Brain microvascular endothelial cell (primary cell): ENCODE results near the gene TMED7.
"Not testable (repeated sequence)": the region's sequence is repeated elsewhere in the genome, so short reads cannot be mapped to it uniquely, and the experiment has no call there.

Source experiments
- DNase-seq: peaks from one replicate; pipeline ENCODE4 v3.0.0-alpha.2; 2020
- H3K27ac ChIP-seq: fragments of 250-450 bp; sonication (Bioruptor Pico); 2 replicates; pipeline ENCODE4 v1.5.1; 2020; ENCODE audit warnings: mild to moderate bottlenecking, moderate library complexity
- H3K27me3 ChIP-seq: fragments of 250-450 bp; sonication (Bioruptor Pico); replicated peaks from 2 replicates; pipeline ENCODE4 v1.5.1; 2020; ENCODE audit warnings: mild to moderate bottlenecking
- H3K36me3 ChIP-seq: fragments of 250-450 bp; sonication (Bioruptor Pico); replicated peaks from 2 replicates; pipeline ENCODE4 v1.5.1; 2020; ENCODE audit warnings: mild to moderate bottlenecking
- H3K4me3 ChIP-seq: 2 replicates; pipeline ENCODE4 v1.5.1; 2011; ENCODE audit warnings: low read depth, mild to moderate bottlenecking, control low read depth, low read length, moderate library complexity
- CTCF ChIP-seq: IDR thresholded peaks from 2 replicates; pipeline ENCODE4 v1.5.1; 2011; ENCODE audit warnings: low read depth, mild to moderate bottlenecking, moderate library complexity, low read length, control low read depth, inconsistent platforms; ENCODE audit errors: missing control alignments
- in situ Hi-C: cut with HindIII; loops from 2 replicates; pipeline ENCODE4 v1.10.0; 2017; ENCODE audit warnings: low sequenced_read_pairs, low pct_ligation_motif_present

The TMED7 gene

GRCh38 chr5:115625579-115626444, at the start of gene TMED7:
Gene TMED7, minus strand, starts transcription at chr5:115626036. Its CDS starts 244 bp downstream, at chr5:115625792.
- Histone ChIP-seq H3K36me3 (peaks cover 3% of the 10 kb centered on the region), H3K27ac (peak within 1 kb of the TSS; percentile 95), H3K4me3 (peak within 1 kb of the TSS; percentile 90), H3K27me3 (no peaks in the 10 kb centered on the region)
- in situ Hi-C loops = no loop called here
- peak; percentile 98 for DNase-seq
- no peak for TF ChIP-seq CTCF

- in situ Hi-C loops, H3K27ac ChIP-seq, H3K36me3 ChIP-seq, H3K4me3 ChIP-seq, H3K27me3 ChIP-seq, DNase-seq: not testable (repeated sequence)
Measured at GRCh38 chr5:115674782-115675181, 48.9 kb upstream of the TMED7 start.

GRCh38 chr5:115673596-115673995, 47.8 kb upstream of the TMED7 start:
- in situ Hi-C loops = no loop called here
- no peaks in the 10 kb centered on the region for H3K36me3 ChIP-seq
- no peak overlapping the region for H3K27ac ChIP-seq
- DNase-seq = no peak
- no peak overlapping the region for H3K4me3 ChIP-seq
- no peak for TF ChIP-seq CTCF
- no peaks in the 10 kb centered on the region for H3K27me3 ChIP-seq

GRCh38 chr5:115671939-115672338, 46.1 kb upstream of the TMED7 start:
- Histone ChIP-seq H3K36me3 (no peaks in the 10 kb centered on the region), H3K4me3 (no peak overlapping the region), H3K27me3 (no peaks in the 10 kb centered on the region), H3K27ac (no peak overlapping the region)
- in situ Hi-C loops = no loop called here
- no peak for TF ChIP-seq CTCF
- peak; percentile 45 for DNase-seq

- DNase-seq = peak; percentile 14
- Histone ChIP-seq H3K27me3 (no peaks in the 10 kb centered on the region), H3K27ac (no peak overlapping the region), H3K36me3 (no peaks in the 10 kb centered on the region), H3K4me3 (no peak overlapping the region)
- TF ChIP-seq CTCF = peak; percentile 10
- in situ Hi-C loops = no loop called here
Measured at GRCh38 chr5:115666023-115666422, 40.2 kb upstream of the TMED7 start.

GRCh38 chr5:115661563-115661962, 35.7 kb upstream of the TMED7 start:
- in situ Hi-C loops = no loop called here

More at GRCh38 chr5:115661563-115661962, 35.7 kb upstream of the TMED7 start:
- TF ChIP-seq CTCF = no peak
- Histone ChIP-seq H3K36me3 (no peaks in the 10 kb centered on the region), H3K27me3 (no peaks in the 10 kb centered on the region), H3K27ac (no peak overlapping the region), H3K4me3 (no peak overlapping the region)
- DNase-seq = no peak
